Brain microvascular endothelial cell (primary cell): ENCODE data around the gene MED4.
"Not testable (repeated sequence)": the region's sequence is repeated elsewhere in the genome, so short reads cannot be mapped to it uniquely, and the experiment has no call there.

Experiments
- DNase-seq: peaks from one replicate; pipeline ENCODE4 v3.0.0-alpha.2; 2020
- H3K27ac ChIP-seq: fragments of 250-450 bp; sonication (Bioruptor Pico); 2 replicates; pipeline ENCODE4 v1.5.1; 2020; ENCODE audit warnings: mild to moderate bottlenecking, moderate library complexity
- H3K27me3 ChIP-seq: fragments of 250-450 bp; sonication (Bioruptor Pico); replicated peaks from 2 replicates; pipeline ENCODE4 v1.5.1; 2020; ENCODE audit warnings: mild to moderate bottlenecking
- H3K36me3 ChIP-seq: fragments of 250-450 bp; sonication (Bioruptor Pico); replicated peaks from 2 replicates; pipeline ENCODE4 v1.5.1; 2020; ENCODE audit warnings: mild to moderate bottlenecking
- H3K4me3 ChIP-seq: 2 replicates; pipeline ENCODE4 v1.5.1; 2011; ENCODE audit warnings: low read depth, mild to moderate bottlenecking, control low read depth, low read length, moderate library complexity
- in situ Hi-C: cut with HindIII; loops from 2 replicates; pipeline ENCODE4 v1.10.0; 2017; ENCODE audit warnings: low sequenced_read_pairs, low pct_ligation_motif_present
- TF ChIP-seq, protein P1 (sequence below): IDR thresholded peaks from 2 replicates; pipeline ENCODE4 v1.5.1; 2011; ENCODE audit warnings: low read depth, mild to moderate bottlenecking, moderate library complexity, low read length, control low read depth, inconsistent platforms; ENCODE audit errors: missing control alignments

Gene MED4

DNA sequence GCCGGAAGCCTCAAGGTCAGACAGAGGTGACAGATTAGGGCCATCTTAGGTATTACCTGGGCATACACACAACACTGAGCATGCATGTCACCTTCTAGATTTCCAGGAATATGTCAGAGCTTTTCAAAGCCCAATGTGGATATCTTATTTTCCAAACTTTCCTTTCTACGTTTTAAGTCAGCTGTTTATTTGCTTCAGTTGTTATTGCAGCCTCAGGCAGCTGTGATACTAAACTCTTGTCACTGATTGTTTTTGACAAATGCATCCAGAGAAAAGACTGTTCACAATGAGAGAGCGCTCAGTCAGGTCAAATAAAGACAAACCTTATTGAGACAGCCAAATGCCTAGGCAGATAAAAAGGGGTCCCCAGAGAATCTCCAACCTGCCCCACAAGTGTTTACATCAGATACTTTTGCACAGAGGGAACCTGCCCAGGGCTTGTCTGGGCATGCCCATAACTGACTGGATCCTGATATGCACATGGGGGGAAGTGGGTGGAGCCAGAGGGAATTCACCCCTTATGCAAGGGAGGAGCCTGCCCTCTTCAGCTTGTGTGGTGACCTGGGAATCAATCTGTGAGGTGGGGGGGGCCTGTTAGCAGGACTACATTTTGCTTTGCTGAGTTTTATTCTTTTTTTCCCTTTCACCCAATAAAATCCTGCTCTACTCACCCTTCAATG is 28.5 kb downstream of the MED4 start:
- TF ChIP-seq, protein P1, sequence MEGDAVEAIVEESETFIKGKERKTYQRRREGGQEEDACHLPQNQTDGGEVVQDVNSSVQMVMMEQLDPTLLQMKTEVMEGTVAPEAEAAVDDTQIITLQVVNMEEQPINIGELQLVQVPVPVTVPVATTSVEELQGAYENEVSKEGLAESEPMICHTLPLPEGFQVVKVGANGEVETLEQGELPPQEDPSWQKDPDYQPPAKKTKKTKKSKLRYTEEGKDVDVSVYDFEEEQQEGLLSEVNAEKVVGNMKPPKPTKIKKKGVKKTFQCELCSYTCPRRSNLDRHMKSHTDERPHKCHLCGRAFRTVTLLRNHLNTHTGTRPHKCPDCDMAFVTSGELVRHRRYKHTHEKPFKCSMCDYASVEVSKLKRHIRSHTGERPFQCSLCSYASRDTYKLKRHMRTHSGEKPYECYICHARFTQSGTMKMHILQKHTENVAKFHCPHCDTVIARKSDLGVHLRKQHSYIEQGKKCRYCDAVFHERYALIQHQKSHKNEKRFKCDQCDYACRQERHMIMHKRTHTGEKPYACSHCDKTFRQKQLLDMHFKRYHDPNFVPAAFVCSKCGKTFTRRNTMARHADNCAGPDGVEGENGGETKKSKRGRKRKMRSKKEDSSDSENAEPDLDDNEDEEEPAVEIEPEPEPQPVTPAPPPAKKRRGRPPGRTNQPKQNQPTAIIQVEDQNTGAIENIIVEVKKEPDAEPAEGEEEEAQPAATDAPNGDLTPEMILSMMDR = no peak
- no peak for DNase-seq
- in situ Hi-C loops = no loop called here
- Histone ChIP-seq H3K27ac (no peak overlapping the region), H3K4me3 (no peak overlapping the region), H3K27me3 (no peaks in the 10 kb centered on the region), H3K36me3 (peaks cover 24% of the 10 kb centered on the region)

DNA sequence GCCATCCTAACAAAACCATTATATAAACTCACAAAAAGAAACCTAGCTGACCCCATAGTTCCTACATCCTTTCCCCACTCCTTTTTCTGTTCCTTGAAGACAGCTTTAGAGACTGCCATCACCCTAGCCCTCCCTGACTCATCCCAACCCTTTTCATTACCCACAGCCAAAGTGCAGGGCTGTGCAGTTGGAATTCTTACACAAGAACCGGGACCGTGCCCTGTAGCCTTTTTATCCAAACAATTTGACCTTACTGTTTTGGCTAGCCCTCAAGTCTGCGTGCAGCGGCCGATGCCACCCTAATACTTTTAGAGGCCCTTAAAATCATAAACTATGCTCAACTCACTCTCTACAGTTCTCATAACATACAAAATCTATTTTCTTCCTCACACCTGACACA is 35.0 kb downstream of the MED4 start:
- in situ Hi-C loops = not testable (repeated sequence)

DNA sequence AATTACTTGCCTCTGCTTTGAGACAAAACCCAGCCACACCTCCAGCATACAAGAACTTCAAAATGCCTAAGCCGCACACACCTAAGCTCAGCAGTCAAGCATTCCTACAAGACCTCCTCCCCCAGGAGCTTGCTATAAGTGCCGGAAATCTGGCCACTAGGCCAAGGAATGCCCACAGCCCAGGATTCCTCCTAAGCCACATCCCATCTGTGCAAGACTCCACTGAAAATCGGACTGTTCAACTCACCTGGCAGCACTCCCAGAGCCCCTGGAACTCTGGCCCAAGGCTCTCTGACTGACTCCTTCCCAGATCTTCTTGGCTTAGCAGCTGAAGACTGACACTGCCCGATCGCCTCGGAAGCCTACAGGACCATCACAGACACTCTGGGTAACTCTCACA is 36.4 kb downstream of the MED4 start:
- in situ Hi-C loops = not testable (repeated sequence)

More for the DNA sequence above, 35.0 kb downstream of the MED4 start:
- DNase-seq, H3K4me3 ChIP-seq, H3K36me3 ChIP-seq, H3K27me3 ChIP-seq, H3K27ac ChIP-seq: not testable (repeated sequence)

DNA sequence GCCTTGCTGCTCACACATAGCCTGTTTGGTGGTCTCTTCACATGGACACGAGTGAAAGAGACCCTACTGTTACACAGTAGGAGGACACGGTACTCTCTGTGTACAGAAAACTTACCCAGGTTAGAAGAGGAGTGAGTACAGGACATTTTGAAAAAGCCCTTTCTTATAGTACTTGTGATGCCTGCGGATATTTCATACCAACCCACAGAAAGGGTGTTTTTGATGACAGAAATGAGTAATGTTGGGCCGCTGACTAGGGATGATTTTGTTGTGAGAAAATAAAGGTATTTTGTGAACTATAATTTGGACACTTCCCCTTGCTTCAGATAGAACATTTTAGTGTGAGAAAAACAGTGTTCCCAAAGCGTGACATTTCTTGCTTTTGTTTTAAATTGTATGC is 39.2 kb downstream of the MED4 start:
- TF ChIP-seq, protein P1 = no peak
- DNase-seq = no peak
- peaks cover 12% of the 10 kb centered on the region for H3K36me3 ChIP-seq
- no peak overlapping the region for H3K27ac ChIP-seq
- H3K27me3 ChIP-seq = no peaks in the 10 kb centered on the region
- in situ Hi-C loops = no loop called here
- no peak overlapping the region for H3K4me3 ChIP-seq

More for the DNA sequence above, 36.4 kb downstream of the MED4 start:
- not testable (repeated sequence) for DNase-seq, H3K36me3 ChIP-seq, H3K27ac ChIP-seq, H3K27me3 ChIP-seq, H3K4me3 ChIP-seq

DNA sequence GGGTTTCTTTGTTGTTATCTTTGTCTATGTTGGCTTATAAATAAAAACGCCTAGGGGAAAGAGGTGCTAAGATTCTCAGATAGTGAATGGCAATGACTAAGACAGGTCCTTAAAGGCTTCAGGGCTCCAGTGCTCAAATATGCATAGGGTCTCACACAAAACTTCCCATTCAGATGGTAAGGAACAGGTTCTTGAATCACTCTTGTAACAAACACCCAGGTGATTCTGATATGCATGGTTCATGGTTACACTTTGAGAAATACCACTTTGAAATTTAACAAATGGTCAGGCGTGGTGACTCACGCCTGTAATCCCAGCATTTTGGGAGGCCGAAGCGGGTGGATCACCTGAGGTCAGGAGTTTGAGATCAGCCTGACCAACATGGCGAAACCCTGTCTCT is 40.3 kb downstream of the MED4 start:
- in situ Hi-C loops = no loop called here

DNA sequence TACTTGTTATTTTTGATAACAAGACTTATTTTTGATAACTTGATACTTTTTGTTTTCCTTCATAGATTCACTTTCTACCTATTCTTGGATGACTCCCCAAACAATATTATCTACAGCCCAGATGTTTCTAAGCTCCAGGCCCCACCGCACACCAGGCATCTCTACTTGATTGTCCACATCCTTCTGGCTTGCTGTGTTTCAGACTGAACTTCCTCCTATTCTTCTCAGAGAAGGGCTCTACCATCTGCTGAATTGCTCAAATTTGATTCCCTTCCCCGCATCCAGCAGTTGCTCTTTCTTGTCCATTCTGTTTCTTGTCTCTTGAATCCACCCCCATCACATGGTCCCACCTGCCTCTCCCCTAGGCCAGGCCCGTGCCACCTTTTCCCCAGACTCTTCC is 44.4 kb downstream of the MED4 start:
- no peak overlapping the region for H3K27ac ChIP-seq
- in situ Hi-C loops = no loop called here

More for the DNA sequence above, 40.3 kb downstream of the MED4 start:
- no peak overlapping the region for H3K4me3 ChIP-seq
- no peak overlapping the region for H3K27ac ChIP-seq
- no peaks in the 10 kb centered on the region for H3K27me3 ChIP-seq
- H3K36me3 ChIP-seq = peaks cover 12% of the 10 kb centered on the region
- TF ChIP-seq, protein P1 = no peak
- DNase-seq = no peak

More for the DNA sequence above, 44.4 kb downstream of the MED4 start:
- Histone ChIP-seq H3K36me3 (peaks cover 12% of the 10 kb centered on the region), H3K4me3 (no peak overlapping the region), H3K27me3 (no peaks in the 10 kb centered on the region)
- TF ChIP-seq, protein P1 = no peak
- DNase-seq = no peak
